GM21723 (cell line): Measurements from ENCODE around the gene GPR142.
"Not testable (repeated sequence)": the region's sequence is repeated elsewhere in the genome, so short reads cannot be mapped to it uniquely, and the experiment has no call there.

ENCODE experiments used
- ATAC-seq: cut with Tn5 transposase; IDR thresholded peaks from one replicate; pipeline ENCODE4 v1.9.1; 2021; ENCODE audit warnings: mild to moderate bottlenecking, moderate library complexity; ENCODE audit not compliant: unreplicated experiment

GPR142 gene

GRCh38 chr17:74390680-74391653 lies 23.7 kb downstream of the GPR142 start:
- no peak for ATAC-seq

GRCh38 chr17:74391771-74392170 lies 24.5 kb downstream of the GPR142 start:
- ATAC-seq: no peak

- no peak for ATAC-seq
Observed at GRCh38 chr17:74392848-74393247, 25.5 kb downstream of the GPR142 start.

- no peak for ATAC-seq
Observed at GRCh38 chr17:74393346-74393942, 26.1 kb downstream of the GPR142 start.

- ATAC-seq: no peak
Observed at GRCh38 chr17:74394275-74394950, 27.1 kb downstream of the GPR142 start.

GRCh38 chr17:74394977-74395376 lies 27.7 kb downstream of the GPR142 start:
- ATAC-seq: no peak

- ATAC-seq: no peak
Observed at GRCh38 chr17:74396567-74396966, 29.3 kb downstream of the GPR142 start.

GRCh38 chr17:74402048-74402447 lies 34.7 kb downstream of the GPR142 start:
- ATAC-seq: no peak

GRCh38 chr17:74403512-74404137 lies 36.3 kb downstream of the GPR142 start:
- no peak for ATAC-seq

GRCh38 chr17:74404218-74404617 lies 36.9 kb downstream of the GPR142 start:
- ATAC-seq: no peak

- ATAC-seq: no peak
Observed at GRCh38 chr17:74404789-74405188, 37.5 kb downstream of the GPR142 start.

- not testable (repeated sequence) for ATAC-seq
Observed at GRCh38 chr17:74405311-74405710, 38.0 kb downstream of the GPR142 start.

GRCh38 chr17:74407384-74407783 lies 40.1 kb downstream of the GPR142 start:
- ATAC-seq: no peak

GRCh38 chr17:74408262-74408661 lies 41.0 kb downstream of the GPR142 start:
- ATAC-seq: no peak

- no peak for ATAC-seq
Observed at GRCh38 chr17:74408815-74409214, 41.5 kb downstream of the GPR142 start.

GRCh38 chr17:74410001-74410443 lies 42.7 kb downstream of the GPR142 start:
- no peak for ATAC-seq

GRCh38 chr17:74412581-74412980 lies 45.3 kb downstream of the GPR142 start:
- ATAC-seq: no peak

- ATAC-seq: no peak
Observed at GRCh38 chr17:74413491-74413890, 46.2 kb downstream of the GPR142 start.

- no peak for ATAC-seq
Observed at GRCh38 chr17:74414510-74414909, 47.2 kb downstream of the GPR142 start.

- ATAC-seq: no peak
Observed at GRCh38 chr17:74415608-74416396, 48.5 kb downstream of the GPR142 start.
